DND-41 (cell line): ENCODE results near the gene ARPP21.

Experiments used
- ATAC-seq: fragments of 200-7000 bp; cut with Tn5 transposase; 3 replicates; pipeline ENCODE4 v1.9.1; 2021; ENCODE audit warnings: low read depth; ENCODE audit not compliant: insufficient read depth
- DNase-seq: peaks from one replicate; pipeline ENCODE4 v3.0.0-alpha.2; 2020
- H2AFZ ChIP-seq: 2 replicates; pipeline ENCODE4 v1.6.0; 2012; ENCODE audit warnings: low read depth, low read length
- H3K27ac ChIP-seq: 2 replicates; pipeline ENCODE4 v1.5.1; 2012; ENCODE audit warnings: low read length, inconsistent platforms
- H3K27me3 ChIP-seq: fragments of 200-600 bp; sonication (generic); 2 replicates; pipeline ENCODE4 v1.6.0; 2012; ENCODE audit warnings: low read length, mild to moderate bottlenecking, inconsistent platforms; ENCODE audit not compliant: insufficient read depth, poor library complexity
- H3K36me3 ChIP-seq: 2 replicates; pipeline ENCODE4 v1.5.1; 2012; ENCODE audit warnings: low read length, inconsistent platforms; ENCODE audit not compliant: insufficient read depth
- H3K4me1 ChIP-seq: 2 replicates; pipeline ENCODE4 v1.5.1; 2012; ENCODE audit warnings: mild to moderate bottlenecking, low read length; ENCODE audit not compliant: insufficient read depth
- H3K4me2 ChIP-seq: 2 replicates; pipeline ENCODE4 v1.6.0; 2012; ENCODE audit warnings: mild to moderate bottlenecking, moderate library complexity, low read length, inconsistent platforms; ENCODE audit not compliant: insufficient read depth
- H3K4me3 ChIP-seq, 2 experiments: fragments of 200-600 bp in 1 of 2; shearing (Covaris generic) in 1 of 2; 2 replicates each; pipeline ENCODE4 v1.5.1; 2012 to 2016; ENCODE audit warnings: inconsistent platforms in 2 of 2, low read length in 2 of 2, mild to moderate bottlenecking in 2 of 2, low read depth in 1 of 2, moderate library complexity in 1 of 2
- H3K79me2 ChIP-seq: 2 replicates; pipeline ENCODE4 v1.6.0; 2012; ENCODE audit warnings: low read length, inconsistent platforms; ENCODE audit not compliant: insufficient read depth
- H3K9ac ChIP-seq: 2 replicates; pipeline ENCODE4 v1.6.0; 2012; ENCODE audit warnings: low read depth, mild to moderate bottlenecking, inconsistent platforms, low read length, moderate library complexity
- H3K9me3 ChIP-seq: 2 replicates; pipeline ENCODE4 v1.5.1; 2012; ENCODE audit warnings: low read length, moderate library complexity, mild to moderate bottlenecking, inconsistent platforms; ENCODE audit not compliant: insufficient read depth, severe bottlenecking
- H4K20me1 ChIP-seq: 2 replicates; pipeline ENCODE4 v1.6.0; 2012; ENCODE audit warnings: low read length; ENCODE audit not compliant: insufficient read depth
- EZH2 ChIP-seq: IDR thresholded peaks from 3 replicates; pipeline ENCODE4 v1.6.1; 2012; ENCODE audit warnings: borderline replicate concordance, low read depth, mild to moderate bottlenecking, moderate library complexity, low read length, inconsistent platforms; ENCODE audit not compliant: severe bottlenecking
- TF ChIP-seq, protein P1 (sequence below): IDR thresholded peaks from 2 replicates; pipeline ENCODE4 v1.5.1; 2012; ENCODE audit warnings: borderline replicate concordance, low read length, moderate library complexity, mild to moderate bottlenecking; ENCODE audit not compliant: poor library complexity, severe bottlenecking; ENCODE audit errors: extremely low read depth

The ARPP21 gene

DNA sequence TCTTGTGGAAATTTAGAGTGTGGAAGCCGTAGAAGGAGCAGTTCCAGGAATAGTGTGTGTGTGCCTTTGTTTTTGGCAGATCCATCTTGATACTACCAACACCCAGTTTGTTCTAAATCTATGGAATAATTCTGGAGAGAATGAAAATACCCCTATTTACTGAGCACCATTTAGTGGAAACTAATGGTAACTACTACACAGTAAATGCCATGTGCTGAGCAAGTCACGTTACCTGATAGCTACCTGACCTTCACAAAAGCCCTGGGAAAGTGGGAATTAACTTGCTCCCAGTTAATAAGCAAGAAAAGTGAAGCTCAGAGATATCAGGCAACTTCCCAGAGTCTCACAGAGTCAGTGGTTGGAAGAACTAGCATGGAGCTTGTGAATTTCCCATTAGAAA lies 137.7 kb downstream of the ARPP21 start:
- Histone ChIP-seq H3K27me3 (no peaks in the 10 kb centered on the region), H3K27ac (no peak overlapping the region), H3K4me3 (no peak overlapping the region), H3K4me1 (no peaks in the 10 kb centered on the region), H2AFZ (no peak overlapping the region), H3K9ac (no peak overlapping the region), H4K20me1 (0 out of 2 replicates have a peak, but pooled peaks cover 4% of the 10 kb centered on the region), H3K4me2 (no peak overlapping the region), H3K9me3 (no peaks in the 10 kb centered on the region), H3K79me2 (peaks cover 21% of the 10 kb centered on the region), H3K36me3 (peaks cover 98% of the 10 kb centered on the region)
- no peak for DNase-seq
- ATAC-seq, result no peak
- TF ChIP-seq EZH2, result no peak
- TF ChIP-seq, protein P1, sequence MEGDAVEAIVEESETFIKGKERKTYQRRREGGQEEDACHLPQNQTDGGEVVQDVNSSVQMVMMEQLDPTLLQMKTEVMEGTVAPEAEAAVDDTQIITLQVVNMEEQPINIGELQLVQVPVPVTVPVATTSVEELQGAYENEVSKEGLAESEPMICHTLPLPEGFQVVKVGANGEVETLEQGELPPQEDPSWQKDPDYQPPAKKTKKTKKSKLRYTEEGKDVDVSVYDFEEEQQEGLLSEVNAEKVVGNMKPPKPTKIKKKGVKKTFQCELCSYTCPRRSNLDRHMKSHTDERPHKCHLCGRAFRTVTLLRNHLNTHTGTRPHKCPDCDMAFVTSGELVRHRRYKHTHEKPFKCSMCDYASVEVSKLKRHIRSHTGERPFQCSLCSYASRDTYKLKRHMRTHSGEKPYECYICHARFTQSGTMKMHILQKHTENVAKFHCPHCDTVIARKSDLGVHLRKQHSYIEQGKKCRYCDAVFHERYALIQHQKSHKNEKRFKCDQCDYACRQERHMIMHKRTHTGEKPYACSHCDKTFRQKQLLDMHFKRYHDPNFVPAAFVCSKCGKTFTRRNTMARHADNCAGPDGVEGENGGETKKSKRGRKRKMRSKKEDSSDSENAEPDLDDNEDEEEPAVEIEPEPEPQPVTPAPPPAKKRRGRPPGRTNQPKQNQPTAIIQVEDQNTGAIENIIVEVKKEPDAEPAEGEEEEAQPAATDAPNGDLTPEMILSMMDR, result no peak

DNA sequence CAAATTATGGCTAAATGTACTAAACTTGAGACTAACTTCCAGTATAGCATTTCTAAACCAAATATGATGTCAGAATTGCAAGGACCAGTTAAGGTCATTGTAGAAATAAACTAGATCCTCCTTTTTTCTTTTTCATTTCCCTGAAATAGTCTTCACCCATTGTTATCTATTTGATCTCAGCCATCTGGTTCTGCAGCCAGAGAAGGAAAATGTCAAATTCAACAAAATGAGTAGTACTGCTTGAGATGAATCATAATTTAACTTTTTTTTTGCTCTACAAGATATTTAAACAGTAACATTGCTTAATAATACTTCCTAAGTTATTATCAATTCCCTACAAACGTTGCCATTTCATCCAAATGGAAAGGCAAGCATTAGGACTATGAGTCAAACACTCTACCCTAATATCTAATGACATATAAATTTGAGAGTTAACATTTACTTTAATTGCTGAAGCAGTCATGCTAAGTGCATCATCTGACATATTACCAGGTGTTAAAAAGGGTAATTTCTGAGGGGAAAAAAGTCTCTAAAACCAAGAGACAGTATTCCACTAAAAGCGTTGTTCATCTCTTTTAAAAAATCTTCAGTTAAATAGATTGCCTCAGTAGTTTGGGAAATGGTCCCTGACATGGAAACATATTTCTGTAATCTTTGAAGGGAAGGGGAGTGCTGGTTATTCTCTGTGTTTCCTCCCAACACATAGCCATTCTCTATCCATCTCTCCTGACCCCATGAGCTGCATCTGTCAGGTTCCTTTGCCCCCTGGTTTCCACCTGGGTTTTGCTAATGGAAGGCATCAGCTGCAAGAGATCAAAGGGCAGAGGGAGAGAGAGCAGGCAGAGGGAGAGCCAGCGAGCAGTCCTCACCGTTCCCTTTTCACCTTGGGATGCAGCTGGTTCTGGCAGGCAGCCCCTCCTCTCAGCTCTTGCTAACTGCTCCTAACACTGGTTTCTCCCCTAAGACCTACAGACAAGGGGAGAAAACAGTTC lies 138.5 kb downstream of the ARPP21 start:
- 0 out of 3 replicates have a peak, but pooled peaks have one; percentile 23 for ATAC-seq
- Histone ChIP-seq H3K79me2 (peaks cover 18% of the 10 kb centered on the region), H3K4me2 (no peak overlapping the region), H4K20me1 (0 out of 2 replicates have a peak, but pooled peaks cover 4% of the 10 kb centered on the region), H3K4me3 (no peak overlapping the region), H3K9ac (no peak overlapping the region), H3K27me3 (no peaks in the 10 kb centered on the region), H3K36me3 (peaks cover 98% of the 10 kb centered on the region), H3K4me1 (no peaks in the 10 kb centered on the region), H2AFZ (no peak overlapping the region), H3K9me3 (no peaks in the 10 kb centered on the region), H3K27ac (0 out of 2 replicates have a peak overlapping the region, but pooled peaks have one; percentile 34)
- TF ChIP-seq, protein P1, result no peak
- no peak for TF ChIP-seq EZH2
- no peak for DNase-seq

DNA sequence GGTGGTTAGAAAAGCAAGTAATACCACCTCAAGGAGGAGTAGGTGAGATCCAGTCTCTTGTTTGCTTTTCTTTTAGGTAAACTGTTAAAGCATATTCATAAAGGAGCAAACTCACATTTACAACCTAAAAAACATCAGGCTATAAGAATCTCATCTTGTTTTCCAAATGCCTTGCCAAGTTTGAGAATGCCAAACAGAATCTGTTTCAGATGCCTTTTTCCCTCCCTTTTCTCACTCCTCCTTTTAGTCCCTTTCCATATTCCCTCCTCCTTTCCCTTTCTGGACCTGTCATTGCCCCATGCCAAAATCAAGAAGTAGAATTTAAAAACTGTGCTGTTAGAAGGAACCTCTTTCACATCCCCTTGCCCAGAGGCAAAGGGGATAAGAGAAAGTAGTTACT lies 140.3 kb downstream of the ARPP21 start:
- TF ChIP-seq EZH2, result no peak
- TF ChIP-seq, protein P1, result no peak
- ATAC-seq, result no peak

More for the DNA sequence above, 140.3 kb downstream of the ARPP21 start:
- no peaks in the 10 kb centered on the region for H3K27me3 ChIP-seq
- H3K4me1 ChIP-seq, result no peaks in the 10 kb centered on the region
- no peak overlapping the region for H3K4me3 ChIP-seq
- no peak overlapping the region for H3K4me2 ChIP-seq
- H3K9me3 ChIP-seq, result no peaks in the 10 kb centered on the region
- 0 out of 2 replicates have a peak, but pooled peaks cover 4% of the 10 kb centered on the region for H4K20me1 ChIP-seq
- H3K36me3 ChIP-seq, result peaks cover 98% of the 10 kb centered on the region
- no peak overlapping the region for H3K9ac ChIP-seq
- H3K27ac ChIP-seq, result no peak overlapping the region
- H3K79me2 ChIP-seq, result peaks cover 18% of the 10 kb centered on the region
- no peak overlapping the region for H2AFZ ChIP-seq
- no peak for DNase-seq
